GM19438 (cell line): ENCODE results near the gene SPTLC2.

Experiments used
- ATAC-seq: cut with Tn5 transposase; IDR thresholded peaks from one replicate; pipeline ENCODE4 v1.9.1; 2021; ENCODE audit warnings: low read depth; ENCODE audit not compliant: unreplicated experiment

SPTLC2 gene

GRCh38 chr14:77590845-77591485 lies 25.5 kb downstream of the SPTLC2 start:
- no peak for ATAC-seq

- ATAC-seq, result no peak
Observed at GRCh38 chr14:77589099-77589498, 27.3 kb downstream of the SPTLC2 start.

DNA sequence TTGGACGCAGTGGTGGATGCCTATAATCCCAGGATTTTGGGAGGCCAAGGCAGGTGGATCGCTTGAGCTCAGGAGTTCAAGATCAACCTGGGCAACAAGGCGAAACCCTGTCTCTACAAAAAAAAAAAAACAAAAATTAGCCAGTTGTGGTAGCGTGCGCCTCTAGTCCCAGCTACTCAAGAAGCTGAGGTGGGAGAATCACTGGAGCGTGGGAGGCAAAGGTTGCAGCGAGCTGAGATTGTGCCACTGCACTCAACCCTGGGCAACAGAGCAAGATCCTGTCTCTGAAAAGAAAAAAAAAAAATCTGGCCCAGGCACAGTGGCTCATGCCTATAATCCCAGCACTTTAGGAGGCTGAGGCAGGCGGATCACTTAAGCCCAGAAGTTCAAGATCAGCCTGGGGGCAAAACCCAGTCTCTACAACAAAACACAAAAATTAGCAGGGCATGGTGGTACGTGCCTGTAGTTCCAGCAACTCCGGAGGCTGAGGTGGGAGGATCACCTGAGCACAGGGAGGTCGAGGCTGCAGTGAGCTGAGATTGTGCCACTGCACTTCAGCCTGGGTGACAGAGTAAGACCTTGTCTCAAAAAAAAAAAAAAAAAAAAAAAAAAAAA lies 27.9 kb downstream of the SPTLC2 start:
- peak; percentile 55 for ATAC-seq

DNA sequence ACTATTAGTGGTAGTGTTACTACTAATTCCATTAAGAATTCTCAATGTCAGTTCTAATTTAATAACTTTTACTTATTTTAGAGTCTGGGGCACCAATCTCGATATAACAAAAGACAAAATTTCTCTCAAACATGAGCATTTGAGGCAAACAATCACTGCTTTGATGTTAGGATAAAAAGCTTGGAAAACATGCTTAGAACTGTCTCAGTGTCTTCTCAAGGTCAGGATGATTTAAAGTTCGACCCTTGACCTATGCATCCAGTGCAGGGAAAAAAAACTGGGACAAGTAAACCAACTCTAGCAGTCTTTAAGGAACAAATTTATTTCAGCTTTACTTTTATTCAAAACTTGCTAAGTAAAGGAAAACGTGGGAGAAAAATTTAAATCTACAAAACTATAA lies 31.1 kb downstream of the SPTLC2 start:
- no peak for ATAC-seq

GRCh38 chr14:77584809-77585208 lies 31.6 kb downstream of the SPTLC2 start:
- ATAC-seq, result no peak

DNA sequence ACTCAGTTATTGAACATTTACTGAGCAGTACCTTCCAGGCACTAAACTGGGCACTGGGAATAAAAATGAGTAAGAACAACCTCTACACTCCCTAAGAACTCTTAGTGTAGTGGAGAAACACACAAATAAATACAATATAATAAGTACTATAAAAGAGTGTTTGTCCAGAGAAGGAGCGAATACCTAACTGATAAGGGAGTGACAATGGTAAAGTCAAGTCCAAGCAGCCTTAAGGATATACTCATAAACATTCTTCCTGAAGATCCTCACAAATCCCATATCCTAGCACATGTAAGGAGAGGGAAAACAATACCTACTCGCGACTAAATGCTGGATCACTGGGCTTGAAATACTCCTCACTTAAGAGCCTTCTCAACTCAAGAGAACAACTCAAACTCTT lies 32.8 kb downstream of the SPTLC2 start:
- no peak for ATAC-seq

DNA sequence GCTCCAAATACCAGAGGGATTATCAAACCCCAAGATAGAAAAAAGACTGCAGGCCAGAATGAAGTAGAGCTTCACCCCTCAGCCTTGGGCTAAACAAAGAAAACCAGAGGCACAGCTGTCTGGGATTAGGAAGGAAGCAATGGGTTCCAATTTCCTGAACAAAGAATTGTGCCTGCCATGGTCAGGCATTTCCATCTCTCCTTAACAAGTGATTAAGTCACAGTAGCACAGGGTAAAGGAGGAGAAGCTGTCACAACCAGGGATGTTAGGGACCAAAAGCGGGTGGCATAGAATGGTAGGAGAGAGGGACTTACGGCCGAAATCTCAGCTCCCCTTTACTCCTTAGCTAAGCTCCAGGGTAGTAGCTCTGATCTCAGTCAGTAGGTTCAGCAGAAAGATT lies 33.9 kb downstream of the SPTLC2 start:
- no peak for ATAC-seq

DNA sequence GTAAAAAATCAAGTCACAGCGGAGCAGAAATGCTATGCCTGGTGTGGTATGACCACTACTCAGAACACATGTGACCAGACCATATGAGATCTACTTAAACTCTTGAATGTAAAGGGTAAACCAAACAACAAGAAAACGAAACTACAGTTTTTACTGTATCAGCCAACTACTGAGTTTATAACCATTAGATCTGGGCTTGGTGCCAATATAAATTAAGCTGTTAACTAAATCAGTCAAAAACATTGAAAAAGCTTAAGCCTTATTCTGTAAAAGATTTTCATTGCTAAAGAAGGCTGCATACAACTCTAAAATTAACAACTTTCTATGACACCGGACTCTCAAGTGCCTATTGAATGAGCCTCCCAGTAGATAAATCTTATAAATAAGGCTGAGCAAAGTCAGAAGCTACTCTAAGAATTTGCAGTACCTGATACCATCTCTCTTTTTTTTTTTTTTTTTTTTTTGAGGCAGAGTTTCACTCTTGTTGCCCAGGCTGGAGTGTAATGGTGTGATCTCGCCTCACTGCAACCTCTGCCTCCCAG lies 35.4 kb downstream of the SPTLC2 start:
- peak; percentile 94 for ATAC-seq

GRCh38 chr14:77580477-77580876 lies 36.0 kb downstream of the SPTLC2 start:
- ATAC-seq, result peak; percentile 17

DNA sequence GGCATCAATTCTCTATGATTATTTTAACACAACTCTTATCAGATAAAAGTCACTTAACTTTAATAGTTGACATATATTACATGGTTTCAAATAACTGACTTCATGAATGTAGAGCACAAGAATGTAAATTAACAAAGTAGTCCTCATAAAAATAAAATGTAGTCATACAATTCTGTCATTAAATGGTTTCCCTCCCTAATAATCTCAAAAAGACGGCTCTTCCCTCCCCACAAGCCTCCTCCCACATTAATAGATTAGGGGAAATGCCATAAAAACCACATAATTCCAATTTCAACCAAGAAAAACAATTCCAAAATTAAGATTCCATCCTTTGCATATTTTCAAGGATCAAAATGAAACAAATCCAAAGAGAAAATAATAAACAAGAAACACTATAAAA lies 36.7 kb downstream of the SPTLC2 start:
- ATAC-seq, result no peak

DNA sequence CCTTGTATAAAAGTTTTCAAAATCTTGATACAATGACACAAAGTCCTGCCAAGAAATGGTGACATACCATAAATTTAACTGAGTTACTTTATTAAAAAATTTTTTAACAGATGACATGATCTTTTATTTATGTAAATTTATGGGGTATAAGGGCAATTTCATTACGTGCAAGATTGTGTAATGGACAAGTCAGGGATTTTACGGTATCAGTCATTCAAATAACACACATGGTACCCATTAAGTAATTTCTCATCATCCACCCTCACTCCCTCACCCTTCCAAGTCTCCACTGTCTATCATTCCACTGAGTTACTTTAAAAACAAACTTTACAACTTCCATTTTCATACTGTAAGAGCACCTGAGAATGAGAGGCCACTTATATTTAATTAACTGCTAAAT lies 37.4 kb downstream of the SPTLC2 start:
- no peak for ATAC-seq

DNA sequence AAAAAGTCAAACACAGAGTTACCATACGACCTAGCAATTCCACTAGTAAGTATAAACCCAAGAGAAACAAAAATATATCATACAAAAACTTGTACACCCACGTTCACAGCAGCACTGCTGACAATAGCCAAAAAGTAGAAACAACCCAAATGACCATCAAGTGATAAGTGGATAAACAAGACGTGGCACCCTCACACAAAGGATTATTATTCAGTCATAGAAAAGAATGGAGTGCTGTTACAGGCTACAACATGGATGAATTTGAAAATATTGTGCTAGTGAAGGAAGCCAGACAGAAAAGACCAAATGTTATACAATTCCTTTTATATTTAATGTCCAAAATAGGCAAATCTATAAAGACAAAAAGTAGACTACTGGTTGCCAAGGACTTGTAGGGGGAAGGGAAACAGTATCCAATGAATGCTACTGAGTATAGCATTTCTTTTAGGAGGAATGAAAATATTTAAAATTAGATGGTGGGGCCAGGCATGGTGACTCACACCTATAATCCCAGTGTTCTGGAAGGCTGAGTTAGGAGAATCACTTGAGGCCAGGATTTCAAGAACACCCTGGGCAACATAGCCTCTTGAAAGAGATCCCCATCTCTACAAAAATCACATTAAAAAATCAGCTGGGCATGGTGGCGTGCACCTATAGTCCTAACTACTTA lies 41.9 kb downstream of the SPTLC2 start:
- ATAC-seq, result no peak

- ATAC-seq, result no peak
Observed at GRCh38 chr14:77573964-77574363, 42.5 kb downstream of the SPTLC2 start.

DNA sequence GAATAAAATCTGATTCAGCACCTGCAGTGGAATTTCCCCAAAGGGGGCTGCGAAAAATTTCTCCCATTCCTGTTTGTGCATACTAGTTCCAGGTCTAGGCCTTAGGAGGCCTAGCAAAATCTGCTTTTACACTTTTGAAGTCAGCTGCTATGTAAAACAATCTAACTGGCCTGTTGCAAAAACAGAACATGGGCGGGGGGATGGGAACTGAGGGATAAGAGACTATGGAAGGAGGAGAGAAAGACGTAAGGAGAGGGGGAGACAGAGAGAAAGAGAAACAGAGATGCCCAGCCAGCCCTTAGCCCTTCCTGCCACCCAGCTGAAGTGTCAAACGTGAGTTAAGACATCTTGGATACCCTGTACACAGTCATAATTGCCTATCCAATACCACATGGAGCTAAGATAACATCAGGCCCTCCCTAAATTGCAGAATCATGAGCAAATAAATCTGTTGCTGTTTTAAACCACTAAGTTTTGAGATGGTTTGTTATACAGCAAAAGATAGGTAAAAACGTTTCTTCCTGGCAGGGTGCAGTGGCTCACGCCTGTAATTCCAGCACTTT lies 45.6 kb downstream of the SPTLC2 start:
- ATAC-seq, result no peak

DNA sequence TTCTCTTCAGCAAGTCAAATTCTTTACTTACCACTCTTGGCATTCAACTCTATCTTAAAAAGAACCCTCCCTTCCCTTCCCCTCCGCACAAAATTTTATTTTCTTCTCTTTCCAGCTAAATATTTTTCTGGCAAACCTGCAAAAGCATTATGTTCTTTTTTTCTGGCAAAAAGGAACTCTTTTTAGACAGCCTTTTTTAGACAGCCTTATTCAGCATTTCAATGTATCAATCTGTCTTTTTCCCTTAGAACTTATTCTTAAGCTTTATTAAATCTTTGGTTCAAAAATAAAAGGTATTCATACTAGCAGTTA lies 50.5 kb downstream of the SPTLC2 start:
- no peak for ATAC-seq

DNA sequence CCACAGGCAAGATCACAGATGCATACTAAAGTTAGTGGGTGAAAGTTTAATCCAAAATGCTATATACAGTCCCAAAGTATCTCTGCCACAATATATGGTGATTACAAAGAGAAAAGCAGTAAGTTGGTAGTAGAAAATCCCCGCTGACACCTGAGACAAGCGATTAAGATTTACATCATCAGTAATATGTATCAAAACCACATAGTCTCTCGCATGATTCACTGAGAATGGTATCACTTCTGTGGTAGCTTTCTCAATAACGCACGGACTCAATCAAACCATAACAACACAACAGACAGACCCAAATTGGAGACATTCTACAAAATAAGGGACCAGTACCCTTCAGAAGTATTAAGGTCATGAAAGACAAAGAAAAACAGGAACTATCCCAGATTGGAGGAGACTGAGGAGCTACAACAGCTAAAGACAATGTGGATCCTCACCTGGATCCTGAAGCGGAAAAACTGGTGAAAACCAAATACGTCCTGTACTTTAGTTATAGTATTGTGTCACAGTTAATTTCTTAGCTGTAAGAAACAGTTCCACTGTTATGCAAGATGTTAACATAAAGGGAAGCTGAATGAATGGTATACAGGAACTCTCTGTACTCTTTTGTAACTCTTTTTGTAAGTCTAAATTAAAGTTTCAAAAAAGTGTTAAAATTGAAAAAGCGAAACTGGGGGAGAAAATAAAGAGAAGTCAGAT lies 51.0 kb downstream of the SPTLC2 start:
- no peak for ATAC-seq

- ATAC-seq, result no peak
Observed at GRCh38 chr14:77562681-77563080, 53.8 kb downstream of the SPTLC2 start.

GRCh38 chr14:77561881-77562280 lies 54.6 kb downstream of the SPTLC2 start:
- no peak for ATAC-seq

- no peak for ATAC-seq
Observed at GRCh38 chr14:77559381-77559780, 57.1 kb downstream of the SPTLC2 start.

DNA sequence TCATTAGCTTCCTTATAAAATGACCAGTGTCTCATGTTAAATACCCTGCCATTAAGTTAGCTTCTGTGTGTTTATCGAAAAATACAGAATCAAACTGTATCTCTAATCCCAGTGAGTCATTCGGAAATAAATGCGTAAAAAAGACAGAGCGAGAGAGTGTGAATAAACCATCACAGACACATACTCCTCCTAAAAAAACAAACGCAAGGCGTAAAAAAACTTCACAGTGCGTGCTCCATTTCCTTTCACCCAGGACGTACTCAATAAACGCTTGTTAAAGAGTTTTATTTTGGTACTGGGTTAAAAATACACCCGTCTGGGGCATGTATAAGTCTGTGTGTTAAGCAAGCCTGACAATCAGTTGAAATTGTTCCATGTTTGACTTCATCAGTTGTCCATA lies 59.0 kb downstream of the SPTLC2 start:
- no peak for ATAC-seq

DNA sequence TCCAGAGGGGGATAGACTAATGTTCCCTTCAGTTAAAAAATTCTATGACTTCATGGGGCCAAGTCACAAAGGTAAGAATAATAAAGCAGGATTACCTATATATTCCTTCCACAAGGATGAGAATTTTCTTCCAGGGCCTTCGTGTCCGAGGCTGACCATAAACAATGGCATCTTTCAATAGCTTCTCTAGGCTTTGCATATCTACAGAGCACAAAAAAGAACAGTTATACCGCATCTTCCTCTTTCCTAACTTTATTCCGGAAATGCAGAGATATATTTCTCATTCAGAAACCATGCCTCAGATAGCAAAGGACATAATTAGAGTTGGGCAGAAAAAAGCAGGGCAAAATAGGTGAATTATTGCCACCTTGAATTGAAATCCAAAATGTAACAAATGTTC lies 59.5 kb downstream of the SPTLC2 start:
- no peak for ATAC-seq
